RCC 7860 (cell line): ENCODE measurements around the gene WDR82.

Experiments
- DNase-seq: peaks from one replicate; pipeline ENCODE4 v3.0.0-alpha.2; 2015; ENCODE audit warnings: low spot score
- FAIRE-seq: peaks from 2 replicates; lab custom pipeline; 2012; peaks lifted over from hg19 to GRCh38; lab: Jason Lieb, UNC

WDR82 gene

DNA sequence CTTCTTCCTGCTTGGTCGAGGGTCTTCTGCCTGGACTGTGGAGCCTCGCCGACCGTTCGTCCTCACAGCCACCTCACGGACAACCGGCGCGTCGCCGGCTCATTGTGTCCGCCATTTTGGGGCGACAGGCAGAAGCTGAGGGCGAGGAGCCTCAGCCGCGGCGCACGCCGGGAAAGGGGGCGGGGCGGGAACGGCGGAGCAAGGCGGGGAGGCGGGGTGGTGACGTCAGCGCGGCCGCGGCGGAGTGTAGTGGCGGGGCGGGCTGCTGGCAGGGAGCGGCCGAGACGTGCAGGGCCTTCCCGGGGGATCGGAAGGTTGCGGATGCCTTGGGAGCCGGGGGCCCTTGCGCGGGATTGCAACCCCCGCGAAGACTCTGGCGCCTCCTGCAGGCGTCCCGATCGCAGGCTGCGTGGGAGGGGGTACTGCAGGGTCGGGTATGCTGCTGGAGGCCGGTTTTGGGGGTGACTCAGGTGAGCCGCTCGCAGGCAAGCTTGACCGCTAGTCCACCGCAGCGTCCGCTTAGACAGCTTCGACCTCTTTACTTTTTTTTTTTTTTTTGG, at the start of gene WDR82:
TSS of gene WDR82 (minus strand) at position 140 of the 560 bp plus-strand sequence. CDS start 288 bp downstream, outside the sequence.
- FAIRE-seq = no peak
- peak; percentile 79 for DNase-seq

DNA sequence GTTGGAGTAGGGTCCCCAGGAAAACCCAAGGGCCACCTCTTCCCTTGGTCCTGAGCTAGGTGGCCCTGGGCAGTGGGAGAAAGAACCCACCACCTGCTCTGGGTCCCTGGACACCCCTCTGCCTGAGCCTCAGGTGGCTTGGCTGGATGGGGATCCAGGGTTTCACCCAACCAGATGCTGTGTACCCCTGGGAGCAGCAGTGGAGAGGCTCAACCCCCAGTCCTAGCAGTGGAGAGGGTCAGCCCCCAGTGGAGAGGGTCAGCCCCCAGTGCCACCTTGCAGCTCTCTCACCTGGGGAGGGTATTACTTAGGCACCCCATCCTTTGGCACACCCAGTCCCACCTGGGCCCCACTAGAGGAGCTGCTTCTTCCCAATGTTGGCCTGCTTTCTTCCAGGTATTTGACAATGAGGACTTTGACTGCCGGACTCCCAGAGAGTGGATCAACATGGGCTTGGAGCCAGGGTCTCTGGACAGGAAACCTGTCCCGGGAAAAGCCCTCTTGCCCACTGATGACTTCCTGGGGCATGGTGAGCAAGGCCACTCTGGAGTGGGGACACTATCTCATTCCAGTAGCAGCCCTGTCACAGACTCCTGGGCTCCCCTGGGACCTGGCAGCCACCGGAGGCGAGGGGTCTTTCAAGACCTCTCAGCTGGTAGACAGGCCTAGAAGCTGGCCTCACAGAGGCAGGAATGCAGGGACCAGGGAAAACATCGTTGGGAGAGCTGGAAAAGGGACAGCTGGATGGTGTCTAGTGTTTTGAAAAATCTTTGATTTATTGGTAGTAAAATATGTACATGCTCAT, 49.2 kb upstream of the WDR82 start:
- DNase-seq (no peak), FAIRE-seq (no peak)

- FAIRE-seq = no peak
Observed at GRCh38 chr3:52326976-52327375, 48.5 kb upstream of the WDR82 start.

DNA sequence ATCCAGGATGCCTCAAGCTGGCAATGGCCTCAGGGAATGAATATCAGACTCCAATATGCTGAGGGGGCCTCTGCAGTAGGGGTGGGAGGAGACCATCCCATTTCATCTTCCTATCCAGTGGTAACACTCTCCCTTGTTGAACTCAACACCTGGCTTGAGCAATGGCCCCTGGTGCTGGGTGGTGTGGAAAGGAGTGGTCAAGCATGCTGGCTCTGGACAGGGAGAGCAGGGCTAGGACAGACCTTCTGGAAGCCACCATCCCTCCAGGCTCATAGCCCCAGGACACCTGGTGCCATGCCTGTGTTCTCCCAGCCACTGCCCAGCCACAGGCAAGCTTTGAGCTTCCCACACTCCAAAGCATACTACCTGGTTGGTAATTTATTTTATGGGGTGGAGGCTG, 47.2 kb upstream of the WDR82 start:
- FAIRE-seq = no peak
- DNase-seq = no peak

More at GRCh38 chr3:52326976-52327375, 48.5 kb upstream of the WDR82 start:
- DNase-seq = no peak

GRCh38 chr3:52324676-52325075, 46.2 kb upstream of the WDR82 start:
- no peak for DNase-seq
- no peak for FAIRE-seq

DNA sequence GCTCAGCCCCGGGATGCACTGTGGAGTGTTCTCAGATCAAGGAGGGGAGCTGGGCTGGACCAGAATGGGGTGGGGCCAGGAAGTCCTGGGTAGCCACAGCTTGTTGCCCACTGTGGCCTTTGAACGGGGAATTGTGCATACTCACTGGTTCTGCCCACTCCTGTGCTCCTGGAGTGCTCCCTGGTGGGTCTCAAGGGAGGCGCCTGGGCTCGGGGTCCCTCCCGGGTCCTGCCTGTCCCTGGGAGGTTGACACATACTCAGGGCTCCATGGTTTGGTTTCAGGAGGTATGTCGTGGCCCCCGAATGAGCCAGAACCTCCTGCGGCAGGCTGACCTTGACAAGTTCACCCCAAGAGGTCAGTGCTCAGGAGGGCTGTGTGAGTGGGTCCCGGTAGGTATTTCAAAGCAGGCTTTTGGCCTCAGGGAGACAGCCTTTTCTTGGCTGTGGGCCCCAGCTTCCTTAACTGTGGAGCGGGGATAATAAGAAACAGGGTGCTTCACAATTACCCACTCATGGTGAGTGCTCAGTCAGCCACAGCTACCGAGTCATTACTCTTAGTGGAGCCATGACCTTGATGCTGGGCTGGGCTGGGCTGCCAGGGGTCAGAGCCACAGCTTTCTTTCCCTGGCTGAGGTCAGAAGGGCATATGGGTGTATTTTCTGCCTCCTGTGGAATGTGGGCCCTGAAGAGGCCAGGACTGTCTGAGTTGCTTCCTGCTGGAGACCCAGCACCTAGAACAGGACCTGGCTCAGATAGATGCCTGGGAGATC, 45.3 kb upstream of the WDR82 start:
- peak; percentile 6 for DNase-seq
- no peak for FAIRE-seq

- DNase-seq = no peak
- no peak for FAIRE-seq
Observed at GRCh38 chr3:52322466-52322865, 44.0 kb upstream of the WDR82 start.

GRCh38 chr3:52321481-52321880, 43.0 kb upstream of the WDR82 start:
- no peak for DNase-seq
- FAIRE-seq = no peak

DNA sequence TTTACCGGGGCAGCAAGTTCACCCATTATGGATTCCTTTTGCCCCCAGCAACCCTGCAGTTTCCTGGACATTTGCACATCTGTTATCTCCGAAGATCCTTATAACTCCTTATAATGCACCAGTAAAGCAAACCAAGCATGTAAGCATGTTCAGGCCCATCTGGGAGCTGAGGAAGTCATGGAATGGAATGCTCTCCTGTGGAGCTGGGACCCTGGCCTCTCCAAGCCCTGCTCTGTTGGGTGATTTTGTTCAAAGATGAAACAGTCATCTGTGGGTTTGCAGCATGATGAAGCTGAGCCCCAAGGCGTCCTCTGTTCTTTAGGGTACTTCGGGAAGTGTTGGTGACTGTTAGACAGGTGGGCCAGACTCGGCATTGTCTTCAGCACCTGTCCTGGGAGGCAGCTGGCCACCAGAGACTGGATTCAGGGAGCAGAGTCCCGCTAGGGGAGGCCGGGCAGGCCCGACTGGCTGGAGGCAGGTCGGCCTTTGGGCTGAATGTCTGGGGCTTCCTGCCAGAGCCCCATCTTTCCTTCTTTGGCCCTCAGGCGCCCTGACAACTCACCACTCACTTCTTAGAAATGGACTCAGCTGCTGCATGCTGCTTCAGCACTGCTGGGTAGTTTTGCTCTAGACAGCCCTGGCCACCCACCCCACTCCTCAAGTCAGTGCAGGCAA, 41.6 kb upstream of the WDR82 start:
- DNase-seq (no peak), FAIRE-seq (no peak)

- no peak for FAIRE-seq
- DNase-seq = no peak
Observed at GRCh38 chr3:52318186-52318816, 39.9 kb upstream of the WDR82 start.

GRCh38 chr3:52317208-52318000, 39.0 kb upstream of the WDR82 start:
- DNase-seq = no peak
- no peak for FAIRE-seq

DNA sequence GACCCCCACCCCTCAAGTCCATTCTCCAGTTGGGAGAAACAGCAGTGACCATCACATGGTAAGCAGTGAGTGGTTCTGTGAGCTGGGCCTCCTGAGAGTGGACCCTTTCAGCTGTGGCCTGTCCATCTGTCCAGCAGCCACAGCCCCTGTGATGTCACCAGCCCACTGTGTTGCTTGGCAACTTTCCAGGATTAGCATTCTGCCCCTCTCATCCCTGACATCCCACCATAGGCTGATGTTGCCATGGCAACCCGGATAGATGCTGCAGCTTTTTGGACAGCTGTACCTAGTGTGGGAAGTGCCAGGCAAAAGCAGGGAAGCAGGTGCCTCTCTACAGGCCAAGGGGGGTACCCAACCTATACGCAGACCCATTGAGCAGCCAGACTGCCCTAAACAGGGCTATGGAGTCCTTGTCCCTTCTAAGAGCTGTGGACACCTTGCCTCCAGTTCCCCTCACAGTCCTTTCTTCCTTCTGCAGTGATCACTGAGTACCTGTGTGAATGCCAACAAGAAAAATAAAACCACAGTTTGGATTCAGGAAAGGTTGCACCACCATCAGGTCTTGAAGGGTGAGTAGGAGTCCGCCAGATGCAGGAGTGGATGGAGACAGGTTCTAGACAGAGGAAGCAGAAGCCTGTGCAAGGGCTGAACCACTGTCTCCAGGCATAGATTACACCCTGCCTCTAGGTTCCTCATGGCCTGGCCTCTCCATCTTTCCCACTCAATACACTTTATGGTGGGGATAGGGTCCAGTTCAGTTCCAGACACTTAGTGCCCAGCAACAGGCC, 37.7 kb upstream of the WDR82 start, which contains the start of gene DNAH1:
TSS of gene DNAH1 (plus strand) at position 343 of the 788 bp plus-strand sequence. CDS start 6,124 bp downstream, outside the sequence.
- DNase-seq = no peak
- FAIRE-seq = no peak

GRCh38 chr3:52315006-52315405, 36.6 kb upstream of the WDR82 start:
- FAIRE-seq = no peak
- DNase-seq = no peak

DNA sequence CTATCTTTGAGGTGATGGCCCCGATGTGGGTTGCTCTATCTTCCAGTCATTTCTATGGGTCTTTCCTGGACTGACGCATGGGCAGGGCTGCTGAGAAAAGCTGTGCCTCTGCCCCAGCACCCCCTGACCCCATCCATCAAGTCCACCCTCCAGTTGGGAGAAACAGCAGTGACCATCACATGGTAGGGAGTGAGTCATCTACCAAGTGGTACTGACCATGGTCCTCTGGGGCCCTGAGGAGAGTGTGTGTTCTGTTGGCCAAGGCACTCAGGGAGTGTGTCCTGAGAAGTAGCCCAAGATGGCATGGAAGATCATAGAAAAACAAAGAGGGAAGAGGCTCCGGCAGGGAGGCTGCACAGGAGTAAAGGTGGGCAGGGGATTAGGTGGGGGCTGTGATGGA, 36.0 kb upstream of the WDR82 start:
- FAIRE-seq = no peak

DNA sequence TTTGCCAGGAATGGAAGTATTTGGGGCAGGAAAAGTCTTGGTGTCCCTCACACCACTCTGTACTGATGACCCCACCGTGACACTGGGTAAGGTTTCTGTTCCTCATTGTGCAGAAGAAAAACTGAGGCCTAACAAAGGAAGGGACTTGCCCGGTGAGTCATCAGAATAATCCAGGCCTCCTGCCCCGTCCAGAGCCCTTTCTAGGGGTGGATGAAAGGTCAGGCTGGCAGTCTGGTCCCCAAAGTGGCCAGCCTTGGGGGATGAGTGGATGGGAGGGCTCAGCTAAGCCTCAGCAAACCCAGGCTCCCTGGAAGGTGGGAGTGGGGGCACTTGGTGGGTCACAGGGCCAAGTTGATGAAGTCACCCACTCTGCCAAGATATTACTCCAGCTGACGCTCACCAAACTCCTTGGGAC, 35.3 kb upstream of the WDR82 start:
- peak; percentile 66 for DNase-seq

More for the DNA sequence above, 36.0 kb upstream of the WDR82 start:
- no peak for DNase-seq

GRCh38 chr3:52313188-52313773, 34.8 kb upstream of the WDR82 start:
- no peak for DNase-seq
- FAIRE-seq = no peak

More for the DNA sequence above, 35.3 kb upstream of the WDR82 start:
- peak; percentile 38 for FAIRE-seq

DNA sequence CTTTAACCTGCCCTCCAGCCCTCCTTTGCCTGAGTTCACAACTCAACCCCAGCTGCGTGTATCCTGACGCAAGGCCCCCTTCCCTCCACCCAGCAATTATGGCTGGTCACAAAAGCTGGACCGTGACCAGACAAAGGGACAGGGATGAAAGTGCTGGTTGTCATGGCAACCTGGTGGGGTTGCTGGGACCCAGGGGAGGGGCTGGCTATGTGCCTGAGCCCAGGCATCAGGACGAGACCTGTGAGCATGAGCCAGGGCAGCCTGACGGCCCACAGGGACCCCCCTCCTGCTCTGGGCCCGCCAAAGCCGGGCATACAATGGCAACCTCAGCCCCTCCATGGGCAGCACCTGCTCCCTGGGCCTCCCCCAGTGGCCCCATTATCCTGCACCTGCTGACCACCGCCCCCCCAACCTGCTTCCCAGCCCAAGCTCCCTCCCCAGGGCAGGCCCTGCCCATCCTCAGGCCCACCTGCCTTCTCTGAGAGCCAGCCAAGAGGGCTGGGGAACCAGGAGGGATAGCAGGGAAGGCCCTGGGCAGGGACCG, 33.2 kb upstream of the WDR82 start:
- no peak for FAIRE-seq
- DNase-seq = no peak

GRCh38 chr3:52310861-52311575, 32.6 kb upstream of the WDR82 start:
- DNase-seq (no peak), FAIRE-seq (no peak)
